Retinal pigment epithelial cell (primary cell): ENCODE results near the gene CFAP46.
"Not testable (repeated sequence)": the region's sequence is repeated elsewhere in the genome, so short reads cannot be mapped to it uniquely, and the experiment has no call there.

Experiments used
- DNase-seq: peaks from one replicate; pipeline ENCODE4 v3.0.0-alpha.2; 2010; ENCODE audit warnings: low read depth
- H3K4me3 ChIP-seq: 2 replicates; pipeline ENCODE4 v1.5.1; 2011; ENCODE audit warnings: mild to moderate bottlenecking, low read length, control low read depth, moderate library complexity
- TF ChIP-seq, protein P1 (sequence below): conservative IDR thresholded peaks from 2 replicates; pipeline ENCODE4 v1.5.1; 2011; ENCODE audit warnings: low read depth, low read length, control low read depth, inconsistent platforms

CFAP46 gene

GRCh38 chr10:132965411-132966057 lies 23.2 kb upstream of the CFAP46 start:
- no peak for DNase-seq
- H3K4me3 ChIP-seq: peak overlapping the region; percentile 43
- TF ChIP-seq, protein P1, sequence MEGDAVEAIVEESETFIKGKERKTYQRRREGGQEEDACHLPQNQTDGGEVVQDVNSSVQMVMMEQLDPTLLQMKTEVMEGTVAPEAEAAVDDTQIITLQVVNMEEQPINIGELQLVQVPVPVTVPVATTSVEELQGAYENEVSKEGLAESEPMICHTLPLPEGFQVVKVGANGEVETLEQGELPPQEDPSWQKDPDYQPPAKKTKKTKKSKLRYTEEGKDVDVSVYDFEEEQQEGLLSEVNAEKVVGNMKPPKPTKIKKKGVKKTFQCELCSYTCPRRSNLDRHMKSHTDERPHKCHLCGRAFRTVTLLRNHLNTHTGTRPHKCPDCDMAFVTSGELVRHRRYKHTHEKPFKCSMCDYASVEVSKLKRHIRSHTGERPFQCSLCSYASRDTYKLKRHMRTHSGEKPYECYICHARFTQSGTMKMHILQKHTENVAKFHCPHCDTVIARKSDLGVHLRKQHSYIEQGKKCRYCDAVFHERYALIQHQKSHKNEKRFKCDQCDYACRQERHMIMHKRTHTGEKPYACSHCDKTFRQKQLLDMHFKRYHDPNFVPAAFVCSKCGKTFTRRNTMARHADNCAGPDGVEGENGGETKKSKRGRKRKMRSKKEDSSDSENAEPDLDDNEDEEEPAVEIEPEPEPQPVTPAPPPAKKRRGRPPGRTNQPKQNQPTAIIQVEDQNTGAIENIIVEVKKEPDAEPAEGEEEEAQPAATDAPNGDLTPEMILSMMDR: no peak

- DNase-seq: not testable (repeated sequence)
- H3K4me3 ChIP-seq: peak overlapping the region; percentile 43
Measured at GRCh38 chr10:132964707-132965410, 22.5 kb upstream of the CFAP46 start.

DNA sequence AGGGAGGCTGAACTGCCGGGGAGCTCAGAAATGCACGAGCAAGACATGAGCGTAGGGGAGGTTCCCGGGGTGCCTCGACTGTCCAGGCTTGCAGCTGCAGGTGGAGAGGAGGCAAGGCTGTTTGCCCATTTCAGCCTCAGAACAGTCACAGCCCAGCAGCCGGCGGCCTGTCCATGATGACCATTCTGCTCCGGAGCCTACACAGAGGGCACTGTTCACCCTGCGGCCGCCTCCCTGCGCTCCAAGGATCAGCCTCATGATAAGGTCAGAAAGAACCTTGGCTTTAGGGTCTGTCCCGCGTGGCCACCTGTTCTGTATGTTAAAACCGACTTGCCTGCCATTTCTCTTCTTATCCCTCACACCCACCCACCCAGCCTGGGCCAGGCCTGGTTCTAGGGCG lies 21.9 kb upstream of the CFAP46 start:
- TF ChIP-seq, protein P1: no peak
- DNase-seq: no peak
- peak overlapping the region; percentile 43 for H3K4me3 ChIP-seq

DNA sequence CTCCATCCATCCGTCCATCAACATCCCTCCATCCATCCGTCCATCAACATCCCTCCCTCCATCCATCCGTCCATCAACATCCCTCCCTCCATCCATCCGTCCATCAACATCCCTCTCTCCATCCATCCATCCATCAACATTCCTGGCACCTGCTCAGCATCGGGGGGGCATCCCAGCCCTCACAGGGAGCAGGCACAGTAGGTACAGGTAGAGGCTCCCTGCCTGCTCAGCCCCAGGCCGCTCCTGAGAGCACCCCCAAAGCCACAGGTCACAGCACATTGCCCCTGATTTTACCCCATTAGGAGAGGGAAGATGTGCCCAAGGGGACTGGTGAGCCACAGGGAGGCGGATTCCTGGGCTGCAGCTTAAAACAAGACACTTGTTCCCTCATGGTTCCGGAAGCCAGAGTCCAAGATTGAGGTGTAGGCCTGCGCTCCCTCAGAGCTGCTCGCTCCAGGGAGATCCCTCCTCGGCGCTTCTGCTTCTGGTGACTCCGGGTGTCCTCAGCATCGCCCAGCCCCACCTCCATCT lies 21.1 kb upstream of the CFAP46 start:
- H3K4me3 ChIP-seq: no peak overlapping the region
- no peak for DNase-seq
- TF ChIP-seq, protein P1: no peak

DNA sequence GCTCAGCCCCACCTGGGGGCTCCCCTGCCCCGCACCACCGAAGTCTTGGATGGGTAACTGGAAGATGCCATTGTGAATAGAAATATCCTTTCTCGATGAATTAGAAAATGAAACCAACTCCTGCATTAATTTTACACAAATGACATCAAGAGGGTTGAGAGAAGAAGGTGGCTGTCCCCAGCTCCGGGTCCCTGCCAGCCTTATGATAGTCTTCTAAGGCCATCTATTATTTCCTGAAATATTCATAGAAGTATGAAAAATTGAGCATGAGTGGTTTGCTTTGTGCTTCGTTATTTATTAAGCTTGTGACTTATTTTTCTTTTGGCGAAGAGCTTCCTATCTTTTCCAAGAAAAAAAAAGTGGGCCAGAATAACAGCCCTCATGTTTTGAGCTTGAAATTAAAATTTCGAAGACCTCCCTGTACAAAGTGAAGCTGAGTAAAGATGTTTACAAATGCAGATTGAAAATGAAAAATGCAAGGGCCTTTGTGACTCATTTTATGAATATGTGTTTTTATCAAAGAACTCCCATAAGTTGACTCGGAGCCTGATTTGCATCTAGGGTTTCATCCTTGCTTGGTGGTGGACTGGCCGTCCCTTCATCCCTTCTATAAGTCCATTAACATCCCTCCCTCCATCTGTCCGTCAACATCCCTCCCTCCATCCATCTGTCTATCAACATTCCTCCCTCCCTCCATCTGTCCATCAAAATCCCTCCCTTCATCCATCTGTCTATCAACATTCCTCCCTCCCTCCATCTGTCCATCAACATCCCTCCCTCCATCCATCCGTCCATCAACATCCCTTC lies 20.5 kb upstream of the CFAP46 start:
- H3K4me3 ChIP-seq: peak overlapping the region; percentile 49
- TF ChIP-seq, protein P1: no peak
- no peak for DNase-seq

DNA sequence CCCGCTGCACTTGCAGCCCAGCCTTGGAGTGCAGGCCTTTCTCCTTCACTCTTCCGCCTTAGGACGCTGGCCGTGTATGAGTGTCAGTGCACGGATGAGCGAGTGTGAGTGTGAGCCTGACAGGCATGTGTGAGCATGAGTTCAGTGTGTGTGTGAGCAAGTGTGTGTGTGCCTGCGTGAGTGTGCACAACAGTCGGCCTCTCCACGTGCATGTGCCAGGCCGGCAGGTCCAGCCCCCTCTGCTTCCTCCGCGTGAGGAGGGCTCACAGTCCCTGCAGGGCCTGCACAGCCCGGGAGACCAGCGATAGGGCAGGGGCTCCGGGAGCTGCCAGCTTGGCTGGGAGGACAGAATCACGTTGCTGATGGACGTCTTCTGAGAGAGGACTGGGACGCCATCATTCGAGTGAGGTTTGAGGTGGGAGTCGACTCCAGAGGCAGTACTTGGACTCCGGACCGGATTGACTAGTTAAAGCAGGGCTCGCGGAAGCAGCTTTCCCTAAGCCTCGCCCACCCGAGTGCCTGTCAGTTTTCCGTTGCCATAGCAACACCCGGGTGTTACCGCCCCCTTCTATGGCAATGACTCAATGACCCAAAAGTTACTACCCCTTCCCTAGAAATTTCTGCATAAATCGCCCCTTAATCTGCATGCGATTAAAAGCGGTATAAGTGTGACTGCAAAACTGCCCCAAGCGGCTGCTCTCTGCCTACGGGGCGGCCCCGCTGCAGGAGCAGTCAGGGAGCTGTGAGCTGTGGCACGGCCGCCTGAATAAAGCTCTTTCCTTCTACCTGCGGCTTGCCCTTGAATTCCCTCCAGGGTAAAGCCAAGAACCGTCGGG lies 19.6 kb upstream of the CFAP46 start:
- TF ChIP-seq, protein P1: no peak
- DNase-seq: peak; percentile 33
- peak overlapping the region; percentile 49 for H3K4me3 ChIP-seq
